Ovary (tissue), 9 donors: ENCODE measurements around the gene MDGA2. TPM values are rescaled to one million over a fixed set of nuclear protein-coding genes. Genes with fewer than 3 reads are reported as not detected.

ENCODE experiments used
- DNase-seq, 5 donors: peaks; one replicate each; pipeline ENCODE4 v3.0.0-alpha.2; 2019 to 2020
- H3K27ac ChIP-seq, 2 donors: fragments of 200-600 bp; one replicate each; pipeline versions ENCODE4 v1.5.1 to v1.8.0; 2019 to 2022
- H3K27me3 ChIP-seq: fragments of 200-600 bp; one replicate; pipeline ENCODE4 v1.8.0; 2022
- H3K36me3 ChIP-seq: fragments of 200-600 bp; sonication (generic); one replicate; pipeline ENCODE4 v1.5.1; 2019
- H3K4me1 ChIP-seq: one replicate; pipeline ENCODE4 v1.8.1; 2013; ENCODE audit warnings: mild to moderate bottlenecking, moderate library complexity; ENCODE audit not compliant: insufficient read depth
- H3K4me3 ChIP-seq: fragments of 200-600 bp; sonication (generic); one replicate; pipeline ENCODE4 v1.5.1; 2017
- H3K9me3 ChIP-seq, 2 donors: fragments of 200-600 bp in 1 of 2; sonication (generic) in 1 of 2; one replicate each; pipeline versions ENCODE4 v1.5.1 to v1.8.1; 2013 to 2019; ENCODE audit warnings: mild to moderate bottlenecking in 1 of 2, moderate library complexity in 1 of 2
- EP300 ChIP-seq: sonication (generic); formaldehyde crosslinking; IDR thresholded peaks from one replicate; pipeline ENCODE4 v1.6.1; 2017; ENCODE audit warnings: antibody characterized with exemption
- POLR2A ChIP-seq: fragments of 450-650 bp; IDR thresholded peaks from one replicate; pipeline ENCODE4 v1.6.1; 2017; ENCODE audit warnings: antibody characterized with exemption, mild to moderate bottlenecking, moderate library complexity
- WGBS, 3 donors: extraction: QIAGEN DNeasy Blood & Tissue Kit in 1 of 3; methylation state at CpG; one replicate each; pipeline versions ENCODE4 v1.1.5 to v1.1.7; 2013 to 2017; 5-methylcytosine and 5-hydroxymethylcytosine counted together
- intact Hi-C, 4 donors: fragments of 100-400 bp; cut with DNase I; formaldehyde crosslinking; loops; one replicate each; pipeline versions ENCODE4 v1.11.0 to v1.15.1; 2022 to 2023
- polyA plus RNA-seq, 2 donors: library from polyadenylated mRNA; stranded (reverse); fragments of 200-250 nt in 1 of 2; fragments of 350-450 nt in 1 of 2; fragmentation: Illumina TruSeq in 1 of 2; extraction: RNeasy Lipid Tissue Mini Kit (QIAGEN cat#74804) in 1 of 2; gene quantifications; one replicate each; pipeline ENCODE4 v1.2.3, GENCODE V29; 2013 to 2014
- total RNA-seq, 7 donors: library from RNA; depleted of rRNA in 2 of 7; stranded (reverse); fragments of >200 nt in 2 of 7; fragmentation: NEBNext Ultra II Directional in 3 of 7; extraction: Animal tissue kit (Norgen Biotek cat#: 25700) in 3 of 7; gene quantifications; one replicate each; pipeline versions ENCODE4 v1.1.0 to v1.2.4, GENCODE V29; 2016 to 2023
- TF ChIP-seq, protein P1 (sequence below), 3 donors: fragments of 450-650 bp in 2 of 3; fragments of 200-600 bp in 1 of 3; IDR thresholded peaks; one replicate each; pipeline versions ENCODE4 v1.5.1 to v1.8.0; 2016 to 2022; ENCODE audit warnings: antibody characterized with exemption in 3 of 3, mild to moderate bottlenecking in 1 of 3
- donor health status: DM: no; HTN: no; CAD: no; lungs with moderate emphysema.
- donor health status: DM: no; HTN: no; CAD: no.
- donor health status: Bipolar disorder and iron deficiency.
- donor health status: DM: yes; HTN: yes; CAD: no.
- donor health status: DM: no; HTN: no; CAD: no.
- donor health status: DM: yes; HTN: yes; CAD: no.

MDGA2 gene
- total and polyA plus RNA-seq, 9 donors = 0.04 to 0.26 (median 0.18) TPM; not detected in 5

DNA sequence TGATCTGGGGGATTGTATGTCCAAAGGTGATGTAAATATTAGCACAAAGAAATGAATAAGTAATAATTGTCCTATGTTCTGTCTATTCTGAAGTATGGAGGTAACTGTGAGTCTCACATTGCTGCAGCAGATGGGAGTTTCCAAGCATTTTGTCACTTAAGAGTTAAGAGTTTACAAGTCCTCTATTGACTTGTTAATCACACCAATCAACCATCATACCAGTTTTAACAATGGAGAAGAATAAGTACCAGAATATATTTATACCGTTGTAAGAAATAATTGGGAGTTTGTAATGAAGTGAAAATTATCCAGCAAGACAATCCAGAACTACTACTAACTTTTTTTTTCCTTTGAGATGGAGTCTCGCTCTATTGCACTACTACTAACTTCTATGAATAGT lies 139.1 kb downstream of the MDGA2 start:
- no peaks in the 10 kb centered on the region for H3K9me3 ChIP-seq
- TF ChIP-seq, protein P1, sequence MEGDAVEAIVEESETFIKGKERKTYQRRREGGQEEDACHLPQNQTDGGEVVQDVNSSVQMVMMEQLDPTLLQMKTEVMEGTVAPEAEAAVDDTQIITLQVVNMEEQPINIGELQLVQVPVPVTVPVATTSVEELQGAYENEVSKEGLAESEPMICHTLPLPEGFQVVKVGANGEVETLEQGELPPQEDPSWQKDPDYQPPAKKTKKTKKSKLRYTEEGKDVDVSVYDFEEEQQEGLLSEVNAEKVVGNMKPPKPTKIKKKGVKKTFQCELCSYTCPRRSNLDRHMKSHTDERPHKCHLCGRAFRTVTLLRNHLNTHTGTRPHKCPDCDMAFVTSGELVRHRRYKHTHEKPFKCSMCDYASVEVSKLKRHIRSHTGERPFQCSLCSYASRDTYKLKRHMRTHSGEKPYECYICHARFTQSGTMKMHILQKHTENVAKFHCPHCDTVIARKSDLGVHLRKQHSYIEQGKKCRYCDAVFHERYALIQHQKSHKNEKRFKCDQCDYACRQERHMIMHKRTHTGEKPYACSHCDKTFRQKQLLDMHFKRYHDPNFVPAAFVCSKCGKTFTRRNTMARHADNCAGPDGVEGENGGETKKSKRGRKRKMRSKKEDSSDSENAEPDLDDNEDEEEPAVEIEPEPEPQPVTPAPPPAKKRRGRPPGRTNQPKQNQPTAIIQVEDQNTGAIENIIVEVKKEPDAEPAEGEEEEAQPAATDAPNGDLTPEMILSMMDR (IDR thresholded peaks at IDR 0.05) = no peak
- TF ChIP-seq EP300 = no peak
- TF ChIP-seq POLR2A = no peak
- H3K36me3 ChIP-seq = no peaks in the 10 kb centered on the region
- 78 to 89% (median 86%) methylated on average over 2 of the region's 2 CpGs for WGBS, 3 donors
- intact Hi-C loops = no loop called here
- no peaks in the 10 kb centered on the region for H3K4me1 ChIP-seq
- H3K4me3 ChIP-seq = no peak overlapping the region
- no peaks in the 10 kb centered on the region for H3K27me3 ChIP-seq
- no peak for DNase-seq
- no peak overlapping the region for H3K27ac ChIP-seq

DNA sequence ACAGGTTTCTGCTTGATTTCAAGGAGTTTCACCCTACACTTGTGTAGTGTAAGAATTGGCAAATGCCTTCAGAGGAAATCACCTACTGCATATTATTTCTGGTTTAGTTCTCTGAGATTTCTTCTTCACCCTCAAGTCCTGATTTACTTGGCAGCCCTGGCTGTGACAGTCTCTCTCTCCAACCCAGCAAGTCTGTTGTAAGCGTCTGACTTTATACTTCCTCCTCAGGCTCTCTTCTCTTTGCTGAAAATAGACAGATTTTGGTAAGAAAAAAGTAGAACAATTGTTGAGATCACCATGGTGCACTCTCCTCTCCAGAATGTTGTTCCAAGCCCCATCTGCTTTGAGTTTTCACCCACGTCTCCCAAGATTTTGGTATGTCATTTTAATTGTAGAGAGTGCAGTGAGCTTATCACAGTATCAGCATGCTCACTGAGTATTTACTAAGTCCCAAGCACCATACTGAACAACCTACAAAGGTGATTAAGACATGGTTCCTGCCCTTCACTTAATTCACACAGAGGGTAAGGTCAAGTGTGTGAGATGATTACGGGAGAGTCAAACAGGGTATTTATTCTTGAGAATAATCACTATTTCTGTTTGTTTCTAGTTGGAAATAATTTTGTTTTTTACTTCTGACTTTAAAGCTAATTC lies 148.7 kb downstream of the MDGA2 start:
- Histone ChIP-seq H3K27ac (no peak overlapping the region), H3K27me3 (no peaks in the 10 kb centered on the region), H3K4me3 (no peak overlapping the region), H3K36me3 (no peaks in the 10 kb centered on the region), H3K9me3 (no peaks in the 10 kb centered on the region), H3K4me1 (no peaks in the 10 kb centered on the region)
- TF ChIP-seq POLR2A (no peak), EP300 (no peak)
- TF ChIP-seq, protein P1 (IDR thresholded peaks at IDR 0.05) = no peak
- DNase-seq = no peak
- intact Hi-C loops = no loop called here
- 71 to 80% (median 77%) methylated on average over 3 of the region's 3 CpGs for WGBS, 3 donors

DNA sequence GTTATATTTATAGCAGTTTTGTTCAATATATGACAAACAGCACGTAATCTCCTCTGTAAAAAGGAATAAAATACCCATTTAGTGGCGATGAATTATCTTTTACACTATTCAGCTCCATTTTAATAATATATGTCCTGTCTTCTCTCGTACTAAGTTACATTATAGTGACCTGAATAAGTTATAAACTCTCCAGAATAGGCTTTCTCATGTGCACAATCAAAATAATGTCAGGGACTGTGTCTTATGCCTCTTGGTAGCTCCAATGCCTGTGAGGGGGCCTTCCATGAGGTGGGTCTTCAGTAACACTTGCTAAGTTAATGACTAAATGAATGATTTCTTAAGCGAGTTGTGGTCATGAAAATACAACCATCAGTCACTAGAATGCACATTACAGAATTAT lies 150.9 kb downstream of the MDGA2 start:
- Histone ChIP-seq H3K27me3 (no peaks in the 10 kb centered on the region), H3K4me3 (no peak overlapping the region), H3K27ac (no peak overlapping the region), H3K4me1 (no peaks in the 10 kb centered on the region), H3K9me3 (no peaks in the 10 kb centered on the region), H3K36me3 (no peaks in the 10 kb centered on the region)
- WGBS, 3 donors = 91 to 95% (median 92%) methylated on average over 4 of the region's 4 CpGs
- DNase-seq = no peak
- intact Hi-C loops = no loop called here
- TF ChIP-seq POLR2A = no peak

DNA sequence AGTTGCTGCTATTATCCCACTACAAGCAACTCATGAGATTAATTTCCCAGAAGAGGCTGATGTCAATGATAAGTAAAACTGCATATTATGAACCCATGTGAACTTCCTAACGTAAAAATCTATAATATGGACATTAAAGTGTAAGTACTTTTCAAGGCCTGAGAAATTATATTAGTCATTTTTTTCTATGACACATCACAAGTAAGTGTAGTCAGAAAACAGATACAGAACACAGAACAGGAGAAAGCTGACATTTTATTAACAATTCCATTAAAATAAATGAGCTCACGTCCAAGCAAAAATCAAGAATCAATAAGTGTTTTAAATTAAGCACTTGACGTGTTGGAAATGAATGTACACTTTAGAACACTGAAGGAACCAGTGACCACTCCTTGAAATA lies 155.0 kb downstream of the MDGA2 start:
- Histone ChIP-seq H3K9me3 (no peaks in the 10 kb centered on the region), H3K27ac (no peak overlapping the region), H3K4me3 (no peak overlapping the region), H3K27me3 (no peaks in the 10 kb centered on the region), H3K4me1 (no peaks in the 10 kb centered on the region), H3K36me3 (no peaks in the 10 kb centered on the region)
- TF ChIP-seq EP300 (no peak), POLR2A (no peak)
- TF ChIP-seq, protein P1 (IDR thresholded peaks at IDR 0.05) = no peak
- DNase-seq = no peak
- intact Hi-C loops = no loop called here
- WGBS, 3 donors = 83 to 89% (median 87%) methylated on average over 3 of the region's 3 CpGs

DNA sequence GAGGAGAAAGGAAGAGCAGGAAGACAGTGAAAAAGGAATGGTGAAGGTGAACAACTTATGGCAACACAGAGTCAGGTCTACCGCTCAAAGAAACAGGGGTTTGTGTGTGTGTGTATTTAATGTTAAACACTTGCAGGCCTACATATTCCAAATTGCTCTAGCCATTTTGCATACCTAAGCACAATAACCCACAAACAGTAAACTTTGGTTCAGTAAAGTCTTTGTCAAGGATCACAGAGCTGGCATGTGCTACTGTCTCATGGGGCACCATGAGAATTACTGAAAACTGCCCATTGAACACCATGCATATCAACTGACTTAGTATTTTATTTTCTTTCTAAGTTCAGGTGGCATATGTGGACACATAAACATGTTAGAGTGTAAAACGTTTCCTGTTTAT lies 163.6 kb downstream of the MDGA2 start:
- H3K4me1 ChIP-seq = no peaks in the 10 kb centered on the region
- no peak overlapping the region for H3K4me3 ChIP-seq
- DNase-seq = no peak
- H3K9me3 ChIP-seq = no peaks in the 10 kb centered on the region
- 81 to 86% (median 84%) methylated on average over 2 of the region's 2 CpGs for WGBS, 3 donors
- H3K36me3 ChIP-seq = no peaks in the 10 kb centered on the region
- H3K27me3 ChIP-seq = no peaks in the 10 kb centered on the region
- TF ChIP-seq EP300 = no peak
- TF ChIP-seq POLR2A = no peak
- TF ChIP-seq, protein P1 (IDR thresholded peaks at IDR 0.05) = no peak
- intact Hi-C loops = no loop called here
- no peak overlapping the region for H3K27ac ChIP-seq
